G401.6 (cell line): ENCODE results near the gene SRRM2.

Experiments used
- FAIRE-seq: peaks from 2 replicates; lab custom pipeline; 2012; peaks lifted over from hg19 to GRCh38; lab: Jason Lieb, UNC

SRRM2 gene

DNA sequence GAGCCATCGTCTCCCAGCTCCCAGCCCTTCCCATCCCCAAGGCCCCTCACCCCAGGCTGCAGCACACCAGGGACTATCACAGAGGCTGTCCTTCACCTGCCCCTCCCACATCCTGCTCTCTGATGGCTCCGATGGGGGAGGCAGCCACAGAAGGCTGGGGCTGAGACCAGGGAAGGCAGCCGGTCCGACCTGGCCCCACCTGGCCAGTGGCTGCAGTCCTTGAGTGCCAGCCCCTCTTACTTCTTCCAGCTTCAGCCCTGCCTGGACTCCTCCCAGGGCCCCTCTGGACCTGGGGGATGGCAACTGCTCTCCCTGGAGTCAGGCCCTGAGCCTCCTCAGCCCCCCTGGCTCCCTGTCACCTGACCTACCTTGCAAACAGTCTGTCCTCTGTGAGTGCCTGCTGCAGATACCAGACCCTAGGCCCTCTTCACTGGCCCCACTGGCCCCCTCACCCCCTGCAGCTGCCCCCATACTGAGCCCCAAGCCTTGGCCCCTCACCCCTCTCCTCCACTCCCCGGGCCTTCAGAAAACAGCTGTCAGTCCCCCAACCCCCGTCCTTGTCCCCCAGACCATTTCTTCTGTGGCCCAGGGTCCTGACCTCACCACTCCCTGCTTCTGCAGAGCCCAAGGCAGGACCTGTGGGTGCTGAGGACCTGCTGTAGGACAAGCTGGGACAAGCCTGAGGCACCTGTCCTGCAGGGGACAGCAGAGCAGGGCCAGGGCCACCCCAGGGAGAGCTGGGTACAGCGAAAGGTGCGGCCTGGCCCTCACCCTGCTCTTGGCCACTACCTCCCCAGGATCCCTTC is 12.6 kb upstream of the SRRM2 start:
- FAIRE-seq = no peak

DNA sequence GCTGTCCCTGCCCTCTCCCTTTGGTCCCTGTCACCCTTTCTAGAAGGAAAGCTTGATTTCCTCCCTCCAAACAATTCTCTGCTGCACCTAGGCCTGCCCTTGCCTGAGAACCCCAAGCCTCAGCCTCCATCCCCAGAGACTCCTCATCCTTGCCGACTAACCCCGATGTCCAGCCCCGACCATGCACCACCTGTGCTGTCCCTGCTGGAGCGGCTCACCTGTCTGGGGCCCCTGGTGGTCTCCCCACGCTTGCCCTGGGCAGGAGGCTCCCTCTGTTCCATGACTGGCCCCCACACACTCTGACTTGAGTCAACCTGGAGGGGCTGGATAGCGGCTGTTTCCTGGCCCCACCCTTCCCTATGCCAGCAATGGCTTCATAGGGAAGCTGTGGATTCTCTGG is 12.0 kb upstream of the SRRM2 start:
- no peak for FAIRE-seq

DNA sequence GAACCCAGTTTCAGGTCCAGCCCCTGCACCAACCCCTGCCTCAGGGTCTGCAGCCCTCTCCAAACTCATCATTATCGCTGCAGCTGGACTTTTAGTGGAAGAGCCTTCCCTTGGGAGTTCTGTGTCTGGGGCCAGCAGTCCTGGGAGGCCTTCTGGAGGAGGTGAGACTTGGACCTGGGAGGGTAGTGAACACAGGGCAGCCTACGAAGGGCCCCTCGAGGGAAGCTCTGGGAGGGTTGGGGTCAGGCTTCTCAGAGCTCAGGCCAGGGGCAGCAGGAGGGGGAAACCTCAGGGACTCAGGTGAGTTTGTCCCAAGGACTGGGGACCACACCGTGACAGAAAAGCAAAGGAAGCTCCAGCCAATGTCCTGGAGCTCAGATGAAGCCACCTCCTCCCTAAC is 11.3 kb upstream of the SRRM2 start:
- FAIRE-seq = no peak

DNA sequence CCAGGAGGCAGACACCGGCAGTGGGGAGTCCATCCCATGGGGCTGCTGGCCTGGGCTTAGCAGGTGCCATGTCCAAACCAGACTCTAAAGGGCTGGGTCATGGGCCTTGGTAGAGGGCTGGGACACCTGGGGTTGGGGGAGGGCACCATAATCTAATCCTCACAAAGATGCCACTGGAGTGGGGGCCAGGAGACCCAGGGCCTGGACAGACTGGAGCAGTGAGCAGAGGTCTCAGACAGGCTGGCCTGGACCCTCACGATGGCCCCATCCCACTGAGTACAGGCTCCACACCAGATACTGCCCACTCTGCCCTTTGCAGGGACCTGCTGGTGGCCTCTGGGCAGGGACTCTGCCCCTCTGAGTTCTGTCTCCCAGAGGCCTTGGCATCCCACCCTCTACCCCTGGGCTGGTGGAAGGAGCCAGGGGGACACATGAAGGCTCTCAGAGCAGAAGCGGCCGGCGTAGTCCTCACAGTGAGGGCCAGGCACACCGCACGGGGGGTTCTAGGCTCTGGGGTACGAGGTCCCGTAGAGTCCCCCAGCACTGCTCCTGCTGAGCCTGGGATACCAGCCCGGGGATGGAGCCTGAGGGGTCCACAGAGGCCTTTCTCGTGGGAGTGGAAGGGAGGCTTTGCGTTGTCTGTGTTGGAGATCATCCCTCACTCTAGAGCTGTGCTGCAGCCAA is 10.0 kb upstream of the SRRM2 start:
- FAIRE-seq = no peak

DNA sequence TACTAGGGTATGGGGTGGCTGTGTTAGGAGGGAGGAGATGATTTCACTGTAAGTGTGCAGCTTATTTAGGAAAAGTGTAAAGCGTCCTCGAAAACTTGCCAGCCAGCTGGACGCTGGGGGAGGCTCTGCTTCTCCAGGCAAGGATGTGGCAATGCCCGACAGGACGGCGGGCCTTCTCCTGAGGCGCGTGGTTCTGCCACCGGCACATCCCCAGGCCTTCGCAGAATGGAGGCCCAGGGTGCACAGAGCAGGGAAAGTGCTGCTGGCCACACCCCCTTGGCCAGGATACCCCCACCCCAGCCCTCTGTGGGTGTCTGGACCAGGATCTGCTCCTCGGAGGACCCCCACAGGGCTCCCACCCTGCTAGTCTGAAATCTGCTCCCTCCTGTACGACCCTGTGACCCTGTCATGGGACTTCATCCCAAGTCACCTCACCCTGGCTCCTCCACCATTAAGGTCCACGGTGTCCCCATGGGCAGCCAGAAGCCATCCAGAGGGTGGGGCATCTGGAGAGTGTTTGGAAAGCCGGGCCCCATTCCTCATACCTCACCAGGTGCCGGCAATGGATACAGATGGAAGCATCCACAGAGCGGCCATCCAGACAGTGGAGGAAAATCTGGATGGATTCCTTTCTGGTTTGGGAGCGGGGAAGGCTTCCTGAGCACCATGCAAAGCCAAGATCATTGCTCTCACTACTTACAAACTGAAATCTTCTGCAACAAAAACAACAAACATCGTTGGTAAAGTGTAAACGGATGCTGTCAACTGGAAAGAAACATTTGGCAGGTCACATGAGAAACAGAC is 9.2 kb upstream of the SRRM2 start:
- no peak for FAIRE-seq

DNA sequence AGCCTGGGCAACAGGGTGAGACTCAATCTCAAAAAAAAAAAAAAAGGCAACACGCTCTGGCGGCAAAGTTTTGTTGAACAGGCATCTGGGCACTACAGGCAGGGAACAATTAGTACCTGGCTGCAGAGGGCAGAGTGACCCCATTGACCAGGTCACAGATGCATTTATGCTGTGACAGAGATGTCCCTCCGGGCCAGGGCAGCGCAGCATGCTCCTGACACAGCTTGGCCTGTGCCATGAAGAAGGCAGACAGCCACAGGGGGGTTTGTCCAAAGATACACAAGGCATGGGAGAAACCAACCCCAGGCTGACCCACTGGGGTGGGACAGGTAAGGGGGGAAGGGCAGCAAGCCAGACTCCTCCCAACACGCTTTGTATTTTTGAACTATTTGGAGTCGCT is 7.7 kb upstream of the SRRM2 start:
- FAIRE-seq = no peak

DNA sequence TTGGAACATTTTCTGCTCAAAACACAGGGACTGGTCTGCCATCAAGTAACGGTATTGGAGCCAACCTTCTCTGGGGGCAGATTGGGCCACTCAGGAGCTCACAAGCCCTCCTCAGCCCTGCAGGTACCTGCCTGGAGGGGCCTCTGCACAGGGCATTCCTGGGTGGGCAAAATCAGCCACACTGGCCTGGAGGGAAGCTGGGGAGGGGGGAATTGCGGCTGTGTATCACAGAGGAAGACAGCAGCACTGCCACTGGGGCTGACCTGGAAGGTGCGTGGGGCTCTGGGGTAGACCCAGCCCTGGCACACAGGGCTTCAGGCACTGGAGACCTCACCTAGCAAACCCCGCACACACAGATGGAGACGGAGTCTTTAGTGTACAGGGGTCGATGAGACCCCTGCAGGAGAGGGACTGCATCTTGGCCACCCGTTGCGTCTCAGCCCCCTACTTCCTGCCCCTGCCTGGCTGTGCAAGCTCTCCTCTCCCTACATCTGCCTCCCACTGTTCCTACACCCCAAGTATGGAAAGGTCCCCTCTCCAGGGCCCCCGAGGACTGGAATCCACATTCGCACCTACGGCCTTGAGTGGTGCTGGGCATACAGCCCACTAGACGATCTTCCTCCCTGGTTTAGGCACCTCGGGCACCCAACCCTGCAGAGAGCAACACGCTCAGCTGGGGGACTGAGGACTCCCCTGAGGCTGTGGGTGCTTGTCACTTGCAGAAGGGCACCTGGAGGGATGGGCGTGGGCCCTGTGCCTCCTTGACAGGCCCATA is 7.1 kb upstream of the SRRM2 start:
- FAIRE-seq = no peak

DNA sequence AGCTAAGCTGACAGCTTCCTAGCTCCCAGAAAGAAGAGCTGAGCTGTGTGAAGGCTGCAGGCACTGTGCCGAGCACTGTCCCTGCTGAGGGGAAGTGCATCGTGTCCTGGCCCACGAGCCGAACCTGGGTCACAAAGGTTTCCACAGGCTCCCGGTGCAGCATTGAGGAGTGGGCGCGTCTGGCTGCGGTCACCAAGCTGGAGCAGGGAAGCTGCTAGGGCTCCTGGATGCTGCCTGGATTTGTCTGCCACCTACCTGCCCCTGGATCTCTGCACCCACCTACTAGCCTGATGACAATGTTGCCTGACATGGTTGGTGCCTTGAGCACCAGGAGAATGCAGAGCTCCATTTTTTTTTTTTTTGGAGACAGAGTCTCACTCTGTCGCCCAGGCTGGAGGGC is 6.5 kb upstream of the SRRM2 start:
- no peak for FAIRE-seq

DNA sequence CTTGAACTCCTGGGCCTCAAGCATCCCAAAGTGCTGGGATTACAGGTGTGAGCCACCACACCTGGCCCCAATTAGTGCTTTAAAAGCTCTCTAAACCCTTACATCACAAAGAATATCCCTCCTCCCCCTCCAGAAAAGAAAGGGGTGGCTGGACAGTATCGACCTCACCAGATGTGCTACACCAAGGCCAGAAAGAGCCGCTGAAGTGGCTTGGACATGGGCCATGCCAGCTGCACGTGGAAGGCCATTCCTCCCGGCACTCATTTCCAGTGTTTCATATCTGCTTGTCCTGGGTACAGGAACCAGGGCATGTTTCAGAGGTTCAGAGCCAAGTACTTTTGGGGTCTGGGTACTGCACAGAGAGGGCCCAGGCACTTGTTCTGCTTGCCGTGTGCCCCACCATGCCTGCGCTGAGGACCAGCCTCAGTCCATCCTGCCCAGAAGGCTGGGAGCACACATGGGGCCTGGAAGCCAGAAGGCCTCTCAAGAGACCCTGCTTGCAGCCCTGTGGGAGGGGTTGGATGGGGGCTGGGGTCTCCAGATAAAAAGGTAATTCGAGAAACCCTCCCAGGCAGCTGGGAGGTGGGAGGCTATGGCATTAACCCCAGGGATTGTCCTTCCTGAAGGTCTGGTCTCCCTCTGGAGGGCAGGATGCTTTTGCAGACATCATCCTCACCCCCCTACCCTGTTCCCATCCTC is 3.5 kb upstream of the SRRM2 start:
- FAIRE-seq = no peak

DNA sequence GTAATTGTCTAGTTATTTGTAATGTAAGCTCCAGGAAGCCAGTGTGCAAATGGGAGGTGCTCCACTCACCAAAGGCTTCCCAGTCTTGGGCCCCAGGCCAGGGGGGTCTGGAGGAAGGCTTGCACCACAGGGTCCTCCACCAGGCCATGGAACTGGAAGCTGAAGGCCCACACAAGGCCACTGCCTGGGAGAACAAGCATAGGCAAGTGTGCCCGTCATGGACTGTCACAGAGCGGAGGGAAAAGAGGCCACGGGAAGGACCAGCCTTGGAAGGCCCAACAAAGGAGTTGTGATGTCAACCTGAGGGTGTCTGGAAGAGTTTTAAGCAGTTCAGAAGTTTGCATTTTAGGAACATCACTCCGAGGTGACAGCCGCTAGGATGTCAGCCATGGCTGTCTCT is 3.0 kb upstream of the SRRM2 start:
- FAIRE-seq = no peak

DNA sequence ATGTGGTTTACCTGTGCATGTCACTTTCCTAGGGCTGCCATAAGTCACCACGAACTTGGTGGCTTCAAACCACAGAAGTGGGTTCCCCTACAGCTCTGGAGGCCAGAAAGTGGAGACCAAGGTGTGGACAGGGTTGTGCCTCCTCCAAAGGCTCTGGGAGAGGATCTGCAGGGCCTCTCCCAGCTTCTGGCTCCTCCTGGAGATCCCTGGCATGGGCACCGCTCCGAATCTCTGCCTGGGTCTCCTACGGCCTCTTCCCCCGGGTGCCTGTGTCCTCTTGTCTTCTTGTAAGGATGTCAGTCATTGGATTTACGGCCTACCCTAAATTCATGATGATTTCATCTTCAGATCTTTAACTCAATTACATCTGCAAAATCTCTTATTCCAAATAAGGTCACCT is 2.5 kb upstream of the SRRM2 start:
- no peak for FAIRE-seq

DNA sequence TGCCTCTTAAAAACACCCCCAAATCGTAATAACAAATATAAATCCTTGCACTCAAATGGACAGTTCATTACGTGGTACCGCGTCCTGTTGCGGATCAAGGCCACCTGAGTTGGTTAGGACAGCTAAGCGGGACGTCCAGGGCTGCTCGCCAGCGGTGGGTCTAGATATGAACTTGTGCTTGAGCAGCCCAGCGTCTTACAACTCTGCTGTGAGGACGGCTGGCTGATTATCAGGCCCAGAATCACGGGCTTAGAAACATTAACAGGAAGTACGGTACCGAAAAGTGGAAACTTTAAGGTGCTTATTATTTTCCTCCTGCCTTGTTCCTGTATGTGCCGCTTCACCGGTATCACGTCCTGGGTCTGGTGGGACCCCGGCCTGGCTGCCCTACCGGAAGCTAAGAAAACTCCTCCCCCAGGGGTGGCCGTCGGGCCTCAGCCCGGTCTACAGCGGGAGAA is 832 bp upstream of the SRRM2 start:
- no peak for FAIRE-seq

DNA sequence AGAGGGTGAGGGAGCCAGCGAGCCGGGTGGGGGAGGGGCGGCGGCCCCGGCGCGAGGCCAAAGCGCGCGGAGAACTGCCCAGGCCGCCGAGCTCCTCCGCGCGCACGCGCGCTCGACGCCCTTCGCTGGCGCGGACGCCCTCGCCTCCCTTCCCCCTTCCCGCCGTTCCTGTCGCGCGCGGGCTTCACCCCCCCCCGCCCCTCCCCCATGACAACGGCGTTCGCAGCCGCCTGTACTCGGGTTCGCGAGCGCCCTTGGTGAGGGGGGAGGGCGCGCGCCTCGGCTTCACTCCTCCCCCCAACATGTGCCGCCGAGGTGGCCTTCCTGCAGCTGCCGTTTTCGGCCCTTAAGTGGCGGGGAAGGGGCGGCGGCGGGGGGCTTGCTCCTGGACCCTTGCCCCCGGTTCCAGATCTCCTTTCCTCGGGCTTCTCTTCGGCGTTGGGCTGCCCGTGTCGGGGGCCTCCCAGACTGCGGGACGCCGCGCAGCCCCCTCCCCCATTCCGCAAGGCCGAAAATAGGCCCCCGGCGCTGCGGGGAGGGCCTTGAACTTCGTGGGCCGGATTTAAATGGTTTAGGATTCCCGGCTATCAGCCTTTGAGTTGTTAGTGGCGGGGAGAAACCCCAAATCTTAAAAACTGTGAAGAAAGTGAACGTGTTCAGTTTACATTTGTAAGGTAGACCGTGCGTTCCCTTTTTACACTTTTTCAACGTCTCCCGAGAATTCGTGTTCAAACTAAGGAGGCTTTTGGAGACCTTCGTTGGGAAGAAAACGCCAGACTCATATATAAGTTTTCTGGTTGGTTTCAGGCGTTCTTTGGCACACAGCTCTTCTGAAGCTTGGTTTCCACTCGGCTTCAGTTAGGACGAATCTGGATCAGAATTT is 653 bp downstream of the SRRM2 start:
- no peak for FAIRE-seq

DNA sequence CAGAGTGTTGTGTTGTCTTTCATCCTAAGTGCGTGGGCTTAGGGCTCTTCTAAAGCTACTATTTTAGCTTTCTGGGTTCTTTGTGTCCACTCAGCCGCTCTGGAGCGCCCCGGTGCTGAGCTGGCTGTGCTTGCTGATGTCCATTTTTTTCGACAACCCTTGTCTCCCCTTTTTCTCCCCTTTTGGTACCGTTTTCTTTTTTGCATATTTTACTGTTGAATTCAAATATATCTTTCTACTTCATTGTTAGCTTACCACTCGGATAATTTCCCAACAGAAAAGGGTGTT is 1.2 kb downstream of the SRRM2 start:
- FAIRE-seq = no peak

DNA sequence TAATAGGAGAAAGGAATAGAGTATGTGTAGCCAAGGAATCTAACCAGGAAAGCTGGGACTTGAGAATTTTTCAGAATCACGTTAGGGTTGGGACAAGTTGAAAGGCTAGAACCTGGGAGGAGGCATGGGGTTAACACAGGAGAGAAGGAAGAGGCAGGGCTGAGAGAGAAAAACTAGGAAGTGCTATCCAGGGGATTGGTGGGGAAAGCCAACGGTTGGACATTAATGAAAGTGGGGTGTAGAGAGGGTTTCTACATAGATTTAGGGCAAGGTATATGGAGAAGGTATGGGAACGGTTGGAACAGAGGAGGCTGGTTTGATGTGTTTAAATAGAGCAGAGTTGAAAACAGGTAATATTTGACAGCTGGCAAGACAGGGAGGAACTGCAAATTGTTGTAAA is 2.7 kb downstream of the SRRM2 start:
- no peak for FAIRE-seq

DNA sequence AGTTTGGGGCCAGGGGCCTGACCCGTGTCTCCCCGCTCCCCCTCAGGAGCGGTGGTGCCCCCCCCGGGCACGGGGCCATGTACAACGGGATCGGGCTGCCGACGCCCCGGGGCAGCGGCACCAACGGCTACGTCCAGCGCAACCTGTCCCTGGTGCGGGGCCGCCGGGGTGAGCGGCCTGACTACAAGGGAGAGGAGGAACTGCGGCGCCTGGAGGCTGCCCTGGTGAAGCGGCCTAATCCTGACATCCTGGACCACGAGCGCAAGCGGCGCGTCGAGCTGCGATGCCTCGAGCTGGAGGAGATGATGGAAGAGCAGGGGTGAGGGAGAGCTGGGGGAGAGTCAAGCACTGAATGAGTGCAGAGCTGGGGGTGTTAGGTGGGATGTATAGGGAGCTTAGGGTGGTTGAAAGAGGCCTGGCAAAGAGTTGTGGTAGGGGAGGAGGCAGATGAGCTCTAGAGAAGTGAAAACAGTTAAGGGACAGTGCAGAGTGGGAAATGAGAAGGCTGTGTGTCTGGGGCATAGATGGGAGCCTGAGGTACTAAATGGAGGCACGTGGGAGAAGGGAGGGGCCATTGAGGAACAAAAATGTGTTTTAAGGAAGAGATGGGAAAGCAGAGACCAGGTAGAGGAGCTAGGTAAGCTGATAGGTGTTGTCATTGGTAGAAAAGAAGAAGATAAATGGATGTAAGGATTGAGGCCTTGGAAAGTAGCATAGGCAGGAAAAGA is 4.0 kb downstream of the SRRM2 start:
- FAIRE-seq = no peak

DNA sequence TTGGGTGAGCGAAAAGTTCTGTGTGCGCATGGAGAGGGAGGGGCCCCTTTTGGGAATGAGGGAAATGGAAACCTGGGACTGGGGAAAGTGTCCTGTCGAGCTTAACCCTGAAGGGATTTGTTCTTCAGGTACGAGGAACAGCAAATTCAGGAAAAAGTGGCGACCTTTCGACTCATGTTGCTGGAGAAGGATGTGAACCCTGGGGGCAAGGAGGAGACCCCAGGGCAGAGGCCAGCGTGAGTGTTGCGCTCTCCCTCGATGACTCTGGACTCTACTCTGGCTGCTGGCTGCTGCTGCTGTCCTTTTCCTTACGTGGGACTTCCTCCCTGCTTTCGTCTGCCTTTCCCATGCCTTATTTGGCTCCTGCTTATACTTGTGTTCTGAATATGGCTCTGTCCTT is 4.9 kb downstream of the SRRM2 start:
- FAIRE-seq = no peak

DNA sequence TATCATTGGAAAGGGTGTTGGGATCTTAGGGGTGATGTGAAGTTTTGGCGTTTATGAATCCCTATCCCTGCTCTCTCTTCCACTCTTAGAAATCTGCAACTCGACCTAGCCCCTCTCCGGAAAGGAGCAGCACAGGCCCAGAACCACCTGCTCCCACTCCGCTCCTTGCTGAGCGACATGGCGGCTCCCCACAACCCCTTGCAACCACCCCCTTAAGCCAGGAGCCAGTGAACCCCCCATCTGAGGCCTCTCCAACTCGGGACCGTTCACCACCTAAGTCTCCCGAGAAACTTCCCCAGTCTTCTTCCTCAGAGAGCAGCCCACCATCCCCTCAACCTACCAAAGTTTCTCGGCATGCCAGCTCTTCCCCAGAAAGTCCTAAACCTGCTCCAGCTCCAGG is 9.0 kb downstream of the SRRM2 start:
- FAIRE-seq = no peak

DNA sequence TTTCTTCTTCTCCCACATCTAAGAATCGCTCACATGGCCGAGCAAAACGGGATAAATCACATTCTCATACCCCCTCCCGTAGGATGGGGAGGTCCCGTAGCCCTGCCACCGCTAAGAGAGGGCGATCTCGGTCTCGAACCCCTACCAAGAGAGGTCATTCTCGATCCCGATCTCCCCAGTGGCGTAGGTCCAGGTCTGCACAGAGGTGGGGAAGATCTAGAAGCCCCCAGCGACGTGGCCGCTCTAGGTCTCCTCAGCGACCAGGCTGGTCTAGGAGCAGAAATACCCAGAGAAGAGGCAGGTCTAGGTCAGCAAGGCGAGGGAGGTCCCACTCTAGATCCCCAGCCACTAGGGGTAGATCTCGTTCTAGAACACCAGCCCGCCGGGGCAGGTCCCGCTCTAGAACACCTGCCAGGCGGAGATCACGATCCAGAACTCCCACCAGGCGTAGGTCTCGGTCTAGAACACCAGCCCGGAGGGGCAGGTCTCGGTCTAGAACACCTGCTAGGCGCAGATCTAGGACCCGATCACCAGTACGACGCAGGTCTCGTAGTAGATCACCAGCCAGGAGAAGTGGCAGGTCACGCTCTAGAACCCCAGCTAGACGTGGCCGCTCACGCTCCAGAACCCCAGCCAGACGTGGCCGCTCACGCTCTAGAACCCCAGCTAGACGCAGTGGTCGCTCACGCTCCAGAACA is 9.6 kb downstream of the SRRM2 start:
- FAIRE-seq = no peak

DNA sequence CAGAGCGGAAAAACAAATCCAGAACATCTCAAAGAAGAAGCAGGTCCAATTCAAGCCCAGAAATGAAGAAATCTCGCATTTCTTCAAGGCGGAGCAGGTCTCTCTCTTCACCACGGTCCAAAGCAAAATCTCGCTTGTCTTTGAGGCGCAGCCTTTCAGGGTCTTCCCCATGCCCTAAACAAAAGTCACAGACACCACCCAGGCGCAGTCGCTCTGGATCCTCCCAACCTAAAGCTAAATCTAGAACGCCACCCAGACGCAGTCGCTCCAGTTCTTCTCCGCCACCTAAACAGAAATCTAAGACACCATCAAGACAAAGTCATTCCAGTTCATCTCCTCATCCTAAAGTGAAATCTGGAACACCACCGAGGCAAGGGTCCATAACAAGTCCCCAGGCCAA is 10.3 kb downstream of the SRRM2 start:
- no peak for FAIRE-seq
